H1 (cell line): ENCODE measurements around the gene SRPX2. TPM values are rescaled to one million over a fixed set of nuclear protein-coding genes. Genes with fewer than 3 reads are reported as not detected.

Source experiments
- BCL11A ChIP-seq, 2 experiments: IDR thresholded peaks; one replicate each; pipeline ENCODE4 v1.6.1; 2011; ENCODE audit warnings: low read depth in 2 of 2, low read length in 2 of 2, mild to moderate bottlenecking in 2 of 2
- CHD7 ChIP-seq: fragments of 300-600 bp; sonication (generic); IDR thresholded peaks from 2 replicates; pipeline ENCODE4 v1.7.1; 2012; ENCODE audit warnings: low read length, moderate library complexity, mild to moderate bottlenecking, inconsistent platforms; ENCODE audit not compliant: insufficient replicate concordance
- FOSL1 ChIP-seq: IDR thresholded peaks from 2 replicates; pipeline ENCODE4 v1.6.1; 2011; ENCODE audit warnings: mild to moderate bottlenecking, low read depth, low read length, moderate library complexity; ENCODE audit not compliant: insufficient read depth
- SUZ12 ChIP-seq: fragments of 200-600 bp; sonication (generic); IDR thresholded peaks from 2 replicates; pipeline ENCODE4 v1.6.1; 2012; ENCODE audit warnings: mild to moderate bottlenecking, inconsistent platforms, low read length, moderate library complexity, mixed read lengths
- ZNF274 ChIP-seq: IDR thresholded peaks from 2 replicates; pipeline ENCODE4 v1.7.0; 2012; ENCODE audit warnings: low read length, borderline replicate concordance; ENCODE audit errors: extremely low read depth
- polyA plus RNA-seq, 7 experiments: library from polyadenylated mRNA; depleted of rRNA in 3 of 7; stranded (reverse) in 5 of 7; unstranded in 2 of 7; fragments of >200 nt in 5 of 7; fragments of 200-250 nt in 2 of 7; gene quantifications; 1 replicate in 5 of 7; 2 replicates in 1 of 7; 4 replicates in 1 of 7; pipeline versions ENCODE4 v1.2.1 to v1.2.3, GENCODE V29; 2011 to 2013; ENCODE audit warnings: missing spikeins in 2 of 7, mixed read lengths in 2 of 7
- total RNA-seq: library from RNA; stranded (reverse); fragmentation: NEBNext Ultra II Directional; extraction: Animal tissue kit (Norgen Biotek cat#: 25700); gene quantifications from 2 replicates; pipeline ENCODE4 v1.2.1, GENCODE V29; 2021

SRPX2 gene
- total and polyA plus RNA-seq, 2 of the 8 experiments (the other 6 are each of a cell fraction or from before 2014, with no cell fraction given): not detected

DNA sequence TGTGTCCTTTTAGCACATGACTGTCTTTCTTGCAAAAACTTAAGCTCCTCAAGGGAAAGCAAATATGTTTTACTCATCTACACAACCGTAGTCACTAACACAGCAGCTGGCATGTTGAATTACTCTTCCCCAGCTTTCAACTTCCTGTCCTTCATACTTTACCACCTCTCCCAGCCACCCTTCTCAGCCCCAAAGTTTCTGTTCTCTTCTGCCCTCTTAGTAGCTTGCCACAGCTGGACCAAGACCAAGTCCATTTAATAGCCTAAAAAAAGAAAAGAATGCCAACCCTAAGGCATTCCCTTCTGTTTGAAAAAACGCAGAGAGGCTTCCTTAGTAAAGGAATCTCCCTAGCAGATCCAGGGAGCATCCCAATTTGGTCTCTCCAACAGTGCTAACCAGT lies 36.8 kb downstream of the SRPX2 start (continued):
- no peak for TF ChIP-seq CHD7
- TF ChIP-seq BCL11A (IDR thresholded peaks at IDR 0.05; ENCODE audit: low read depth in 2 of 2, low read length in 2 of 2): no peak
- TF ChIP-seq ZNF274: no peak
- TF ChIP-seq FOSL1: no peak
- no peak for TF ChIP-seq SUZ12
